ENCODE measurements around the gene MARVELD3.

MARVELD3 gene

GRCh38 chr16:71631776-71632175 lies 5.8 kb downstream of the MARVELD3 start:
- FAIRE-seq: no peak
- DNase-seq (ENCODE audit: insufficient read length, low spot score): no peak
- TF ChIP-seq POLR2A (IDR thresholded peaks at IDR 0.05; ENCODE audit: low read depth, low read length): no peak

GRCh38 chr16:71635632-71636031 lies 9.6 kb downstream of the MARVELD3 start:
- FAIRE-seq: no peak
- DNase-seq (ENCODE audit: insufficient read length, low spot score): no peak
- TF ChIP-seq POLR2A (IDR thresholded peaks at IDR 0.05; ENCODE audit: low read depth, low read length): no peak

GRCh38 chr16:71637398-71637797 lies 11.4 kb downstream of the MARVELD3 start:
- FAIRE-seq: no peak
- no peak for DNase-seq (ENCODE audit: insufficient read length, low spot score)

DNA sequence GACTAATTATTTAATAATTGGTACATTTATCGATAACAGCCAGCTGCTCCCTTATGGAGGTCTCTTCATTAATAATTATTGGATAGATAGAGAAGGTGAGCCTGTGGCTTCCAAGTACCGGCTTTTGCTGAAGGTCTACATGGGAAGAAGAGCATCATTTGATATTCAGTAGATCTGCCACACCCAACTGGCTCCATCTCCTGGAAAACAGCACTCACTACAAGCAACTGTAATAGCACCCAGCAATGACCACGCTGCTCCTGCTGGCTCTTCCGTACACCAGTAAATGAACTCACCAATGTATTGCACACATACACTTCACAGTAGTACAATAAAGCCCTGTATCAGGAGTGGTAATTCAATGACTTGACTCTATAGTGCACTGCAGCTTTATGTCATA lies 19.5 kb downstream of the MARVELD3 start:
- DNase-seq (ENCODE audit: insufficient read length, low spot score): no peak
- peak; percentile 80 for FAIRE-seq
- no peak for TF ChIP-seq POLR2A (IDR thresholded peaks at IDR 0.05; ENCODE audit: low read depth, low read length)

More at GRCh38 chr16:71637398-71637797, 11.4 kb downstream of the MARVELD3 start:
- no peak for TF ChIP-seq POLR2A (IDR thresholded peaks at IDR 0.05; ENCODE audit: low read depth, low read length)

GRCh38 chr16:71647391-71647790 lies 21.4 kb downstream of the MARVELD3 start:
- DNase-seq (ENCODE audit: insufficient read length, low spot score) (no peak), FAIRE-seq (no peak)
- no peak for TF ChIP-seq POLR2A (IDR thresholded peaks at IDR 0.05; ENCODE audit: low read depth, low read length)

DNA sequence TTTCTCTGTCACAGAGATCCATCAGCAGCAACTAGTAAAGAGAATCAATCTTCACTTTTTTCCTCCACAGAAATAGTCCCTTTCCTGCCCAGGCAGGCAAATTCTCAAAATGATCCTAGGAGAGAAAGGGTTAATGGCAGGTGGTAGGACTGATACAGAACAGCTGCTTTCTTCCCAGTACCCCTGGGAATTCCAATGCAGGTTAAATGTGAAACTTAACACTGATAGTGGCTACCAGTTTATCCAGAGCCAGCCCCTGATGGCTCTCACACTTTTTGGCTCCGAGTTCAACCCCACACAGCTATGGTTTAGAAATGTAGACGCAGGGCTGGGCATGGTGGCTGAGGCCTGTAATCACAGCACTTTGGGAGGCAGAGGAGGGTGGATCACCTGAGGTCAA lies 22.2 kb downstream of the MARVELD3 start:
- FAIRE-seq (no peak), DNase-seq (ENCODE audit: insufficient read length, low spot score) (no peak)
- no peak for TF ChIP-seq POLR2A (IDR thresholded peaks at IDR 0.05; ENCODE audit: low read depth, low read length)

GRCh38 chr16:71648921-71649320 lies 22.9 kb downstream of the MARVELD3 start:
- FAIRE-seq: no peak
- TF ChIP-seq POLR2A (IDR thresholded peaks at IDR 0.05; ENCODE audit: low read depth, low read length): no peak
- DNase-seq (ENCODE audit: insufficient read length, low spot score): no peak

GRCh38 chr16:71649704-71650103 lies 23.7 kb downstream of the MARVELD3 start:
- DNase-seq (ENCODE audit: insufficient read length, low spot score) (no peak), FAIRE-seq (no peak)
- TF ChIP-seq POLR2A (IDR thresholded peaks at IDR 0.05; ENCODE audit: low read depth, low read length): no peak

GRCh38 chr16:71658771-71659170 lies 32.8 kb downstream of the MARVELD3 start:
- no peak for FAIRE-seq
- no peak for DNase-seq (ENCODE audit: insufficient read length, low spot score)

DNA sequence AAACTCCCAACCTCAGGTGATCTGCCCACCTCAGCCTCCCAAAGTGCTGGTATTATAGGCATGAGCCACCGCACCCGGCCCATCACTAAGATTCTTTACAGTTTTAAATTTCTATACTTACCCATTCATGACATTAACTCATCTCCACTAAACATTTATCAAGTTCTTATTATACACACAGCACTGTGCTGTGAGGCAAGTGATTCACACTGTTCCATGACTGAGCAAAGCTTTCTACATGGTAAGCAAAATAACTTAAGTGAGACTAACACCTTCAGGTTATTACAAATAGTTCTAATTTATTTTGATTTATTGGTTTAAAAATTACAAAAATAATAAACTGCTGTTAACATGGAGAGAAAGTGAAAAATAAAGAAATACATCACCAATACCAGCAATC lies 33.5 kb downstream of the MARVELD3 start:
- FAIRE-seq (no peak), DNase-seq (ENCODE audit: insufficient read length, low spot score) (no peak)
- TF ChIP-seq POLR2A (IDR thresholded peaks at IDR 0.05; ENCODE audit: low read depth, low read length): no peak

More at GRCh38 chr16:71658771-71659170, 32.8 kb downstream of the MARVELD3 start:
- TF ChIP-seq POLR2A (IDR thresholded peaks at IDR 0.05; ENCODE audit: low read depth, low read length): no peak

DNA sequence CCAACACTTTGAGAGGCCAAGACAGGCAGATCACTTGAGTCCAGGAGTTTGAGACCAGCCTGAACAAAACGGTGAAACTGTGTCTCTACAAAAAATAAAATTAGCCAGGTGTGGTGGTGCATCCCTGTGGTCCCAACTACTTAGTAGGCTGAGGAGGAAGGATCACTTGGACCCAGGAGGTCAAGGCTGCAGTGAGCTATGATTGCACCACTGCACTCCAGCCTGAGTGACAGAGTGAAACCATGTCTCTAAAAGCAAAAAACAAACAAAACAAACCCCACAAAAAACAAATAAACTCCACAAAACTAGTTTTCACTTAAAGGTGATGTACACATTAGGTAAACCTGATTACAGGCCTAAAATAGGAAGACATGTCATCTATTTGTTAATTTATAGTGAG lies 40.3 kb downstream of the MARVELD3 start:
- no peak for TF ChIP-seq POLR2A (IDR thresholded peaks at IDR 0.05; ENCODE audit: low read depth, low read length)
- FAIRE-seq (no peak), DNase-seq (ENCODE audit: insufficient read length, low spot score) (no peak)

GRCh38 chr16:71666928-71667707 lies 41.1 kb downstream of the MARVELD3 start:
- FAIRE-seq (no peak), DNase-seq (ENCODE audit: insufficient read length, low spot score) (no peak)
- no peak for TF ChIP-seq POLR2A (IDR thresholded peaks at IDR 0.05; ENCODE audit: low read depth, low read length)

GRCh38 chr16:71669926-71670536 lies 44.0 kb downstream of the MARVELD3 start:
- FAIRE-seq (no peak), DNase-seq (ENCODE audit: insufficient read length, low spot score) (no peak)
- TF ChIP-seq POLR2A (IDR thresholded peaks at IDR 0.05; ENCODE audit: low read depth, low read length): no peak

DNA sequence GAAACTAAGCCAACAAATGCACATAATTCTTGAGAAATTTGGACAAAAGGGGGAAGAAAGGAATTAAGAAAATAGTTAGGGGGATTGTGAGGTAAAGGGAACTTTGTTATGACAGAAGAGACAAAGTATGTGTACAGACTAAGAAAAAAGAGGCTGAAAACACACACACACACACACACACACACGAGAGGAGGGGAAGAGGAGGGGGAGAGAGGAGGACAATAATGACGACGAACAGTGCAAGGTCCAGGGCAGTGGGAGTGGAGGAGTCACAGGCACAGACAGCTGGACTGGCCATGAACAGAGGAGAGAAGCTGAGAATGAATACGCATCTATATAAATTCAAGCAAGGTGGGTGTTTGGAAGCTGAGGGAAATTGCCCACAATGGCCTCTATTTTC lies 44.6 kb downstream of the MARVELD3 start:
- DNase-seq (ENCODE audit: insufficient read length, low spot score) (no peak), FAIRE-seq (no peak)
- TF ChIP-seq POLR2A (IDR thresholded peaks at IDR 0.05; ENCODE audit: low read depth, low read length): no peak

GRCh38 chr16:71671165-71671564 lies 45.2 kb downstream of the MARVELD3 start:
- DNase-seq (ENCODE audit: insufficient read length, low spot score) (no peak), FAIRE-seq (no peak)
- TF ChIP-seq POLR2A (IDR thresholded peaks at IDR 0.05; ENCODE audit: low read depth, low read length): no peak

Measured in H54 (cell line).